ENCODE measurements around the gene FBXL16.
A peak's percentile ranks its signal among the peaks of the same experiment; 100 is the strongest.

Gene FBXL16

GRCh38 chr16:681746-682427, 23.7 kb downstream of the FBXL16 start:
- H3K4me1 Mint-ChIP-seq (ENCODE audit: low read depth in 2 of 2) = peaks cover 7 to 36% of the 10 kb centered on the region in 2 donors
- ATAC-seq (replicated peaks) = no peak
- no peaks in the 10 kb centered on the region for H3K27me3 Mint-ChIP-seq
- DNase-seq = no peak
- H3K4me3 Mint-ChIP-seq = peak overlapping the region; percentile 75 to 78
- peak overlapping the region in 1 of 2 donors; percentile 32 for H3K27ac Mint-ChIP-seq
- H3K36me3 Mint-ChIP-seq (ENCODE audit: insufficient read depth) = peaks cover 35% of the 10 kb centered on the region
- H3K9me3 Mint-ChIP-seq = no peaks in the 10 kb centered on the region

- DNase-seq (no peak), ATAC-seq (replicated peaks) (no peak)
- Mint-ChIP-seq H3K4me3 (peak overlapping the region; percentile 75 to 78), H3K9me3 (no peaks in the 10 kb centered on the region), H3K36me3 (ENCODE audit: insufficient read depth) (peaks cover 35% of the 10 kb centered on the region), H3K4me1 (ENCODE audit: low read depth in 2 of 2) (peaks cover 7 to 37% of the 10 kb centered on the region in 2 donors), H3K27ac (peak overlapping the region; percentile 32 to 44), H3K27me3 (no peaks in the 10 kb centered on the region)
These were observed 24.4 kb downstream of the FBXL16 start for GRCh38 chr16:680967-681745.

- Mint-ChIP-seq H3K27ac (peak overlapping the region in 1 of 2 donors; percentile 32), H3K9me3 (no peaks in the 10 kb centered on the region)
These were observed 25.0 kb downstream of the FBXL16 start for GRCh38 chr16:680625-680945.

GRCh38 chr16:679814-680624, 25.6 kb downstream of the FBXL16 start, which contains the start of gene STUB1:
Gene STUB1, plus strand, starts transcription at chr16:680410. Its CDS starts 116 bp downstream, at chr16:680526.
- Mint-ChIP-seq H3K27me3 (peaks cover 0 to 3% of the 10 kb centered on the region in 2 donors), H3K9me3 (no peaks in the 10 kb centered on the region), H3K4me3 (peak within 1 kb of the TSS; percentile 75 to 78), H3K36me3 (ENCODE audit: insufficient read depth) (peaks cover 35% of the 10 kb centered on the region), H3K27ac (peak within 1 kb of the TSS; percentile 44 to 62), H3K4me1 (ENCODE audit: low read depth in 2 of 2) (peaks cover 10 to 35% of the 10 kb centered on the region in 2 donors)
- ATAC-seq (replicated peaks) (peak; percentile 48), DNase-seq (peak; percentile 70 to 76 (median 76))

More at GRCh38 chr16:680625-680945, 25.0 kb downstream of the FBXL16 start:
- peaks cover 35% of the 10 kb centered on the region for H3K36me3 Mint-ChIP-seq (ENCODE audit: insufficient read depth)
- no peaks in the 10 kb centered on the region for H3K27me3 Mint-ChIP-seq
- ATAC-seq (replicated peaks) (no peak), DNase-seq (no peak)
- H3K4me3 Mint-ChIP-seq = peak overlapping the region; percentile 75 to 78
- H3K4me1 Mint-ChIP-seq (ENCODE audit: low read depth in 2 of 2) = peaks cover 7 to 33% of the 10 kb centered on the region in 2 donors

GRCh38 chr16:678858-679813, 26.5 kb downstream of the FBXL16 start:
- Mint-ChIP-seq H3K4me3 (peak overlapping the region; percentile 75 to 78), H3K27me3 (peaks cover 0 to 6% of the 10 kb centered on the region in 2 donors), H3K4me1 (ENCODE audit: low read depth in 2 of 2) (peaks cover 11 to 36% of the 10 kb centered on the region in 2 donors), H3K9me3 (no peaks in the 10 kb centered on the region), H3K36me3 (ENCODE audit: insufficient read depth) (peaks cover 31% of the 10 kb centered on the region), H3K27ac (peak overlapping the region; percentile 25 to 62)
- peak; percentile 6 for ATAC-seq (replicated peaks)
- DNase-seq = peak in 2 of 3 experiments; percentile 33 to 35

- H3K4me3 Mint-ChIP-seq = peak overlapping the region; percentile 75 to 78
These were observed 27.3 kb downstream of the FBXL16 start for GRCh38 chr16:678209-678857.

GRCh38 chr16:677316-678190, 28.0 kb downstream of the FBXL16 start:
- Mint-ChIP-seq H3K9me3 (no peaks in the 10 kb centered on the region), H3K4me3 (peak overlapping the region in 1 of 2 donors; percentile 45), H3K4me1 (ENCODE audit: low read depth in 2 of 2) (peaks cover 11 to 31% of the 10 kb centered on the region in 2 donors), H3K36me3 (ENCODE audit: insufficient read depth) (peaks cover 17% of the 10 kb centered on the region), H3K27me3 (peaks cover 0 to 6% of the 10 kb centered on the region in 2 donors), H3K27ac (no peak overlapping the region)
- no peak for ATAC-seq (replicated peaks)
- DNase-seq = no peak

More at GRCh38 chr16:678209-678857, 27.3 kb downstream of the FBXL16 start:
- peaks cover 24% of the 10 kb centered on the region for H3K36me3 Mint-ChIP-seq (ENCODE audit: insufficient read depth)
- peaks cover 11 to 35% of the 10 kb centered on the region in 2 donors for H3K4me1 Mint-ChIP-seq (ENCODE audit: low read depth in 2 of 2)
- peak overlapping the region in 1 of 2 donors; percentile 62 for H3K27ac Mint-ChIP-seq
- no peaks in the 10 kb centered on the region for H3K9me3 Mint-ChIP-seq
- peaks cover 0 to 6% of the 10 kb centered on the region in 2 donors for H3K27me3 Mint-ChIP-seq
- DNase-seq (no peak), ATAC-seq (replicated peaks) (no peak)

GRCh38 chr16:676913-677312, 28.7 kb downstream of the FBXL16 start:
- Mint-ChIP-seq H3K4me3 (no peak overlapping the region), H3K27me3 (peaks cover 0 to 6% of the 10 kb centered on the region in 2 donors), H3K27ac (no peak overlapping the region), H3K4me1 (ENCODE audit: low read depth in 2 of 2) (peaks cover 11 to 26% of the 10 kb centered on the region in 2 donors), H3K36me3 (ENCODE audit: insufficient read depth) (peaks cover 11% of the 10 kb centered on the region), H3K9me3 (no peaks in the 10 kb centered on the region)
- DNase-seq (no peak), ATAC-seq (replicated peaks) (no peak)

GRCh38 chr16:676565-676902, 29.1 kb downstream of the FBXL16 start:
- no peak overlapping the region for H3K4me3 Mint-ChIP-seq
- H3K27ac Mint-ChIP-seq = no peak overlapping the region
- peaks cover 7% of the 10 kb centered on the region for H3K36me3 Mint-ChIP-seq (ENCODE audit: insufficient read depth)
- DNase-seq (no peak), ATAC-seq (replicated peaks) (no peak)
- H3K27me3 Mint-ChIP-seq = peaks cover 0 to 6% of the 10 kb centered on the region in 2 donors
- H3K9me3 Mint-ChIP-seq = no peaks in the 10 kb centered on the region
- peaks cover 8 to 22% of the 10 kb centered on the region in 2 donors for H3K4me1 Mint-ChIP-seq (ENCODE audit: low read depth in 2 of 2)

- H3K27ac Mint-ChIP-seq = no peak overlapping the region
- H3K4me3 Mint-ChIP-seq = no peak overlapping the region
- H3K36me3 Mint-ChIP-seq (ENCODE audit: insufficient read depth) = peaks cover 2% of the 10 kb centered on the region
- DNase-seq (no peak), ATAC-seq (replicated peaks) (no peak)
- H3K9me3 Mint-ChIP-seq = no peaks in the 10 kb centered on the region
- H3K27me3 Mint-ChIP-seq = peaks cover 0 to 6% of the 10 kb centered on the region in 2 donors
- peaks cover 8 to 18% of the 10 kb centered on the region in 2 donors for H3K4me1 Mint-ChIP-seq (ENCODE audit: low read depth in 2 of 2)
These were observed 29.6 kb downstream of the FBXL16 start for GRCh38 chr16:675884-676564.

Measured in effector memory CD8-positive, alpha-beta T cell (primary cell).